ENCODE results near the gene ADORA2A. TPM values are rescaled to one million over a fixed set of nuclear protein-coding genes. Genes with fewer than 3 reads are reported as not detected.

The ADORA2A gene
- total RNA-seq, 1 experiment from 2014 or later, result 3.6 TPM

GRCh38 chr22:24386937-24387471 lies 40.4 kb upstream of the ADORA2A start:
- no peak for ATAC-seq
- ChIA-PET CTCF (no interaction called here), POLR2A (no interaction called here), RAD21 (ENCODE audit: low non-redundant PET in 1 of 2, low total read pairs in 2 of 2, uncharacterized antibody in 2 of 2, unreplicated experiment in 2 of 2) (no interaction called here)
- no peaks in the 10 kb centered on the region for H3K9me3 ChIP-seq (ENCODE audit: control insufficient read depth in 1 of 2, insufficient read depth in 1 of 2, low read depth in 1 of 2, low read length in 2 of 2)
- H3K27me3 ChIP-seq (ENCODE audit: insufficient read depth, low read length), result no peaks in the 10 kb centered on the region
- H3K79me2 ChIP-seq (ENCODE audit: insufficient read depth, low read length), result no peaks in the 10 kb centered on the region
- H3K27ac ChIP-seq (ENCODE audit: low read depth, low read length), result no peak overlapping the region
- no TSS peak for BruUV-seq (replicated peaks)
- H3K4me1 ChIP-seq (ENCODE audit: control insufficient read depth in 1 of 2, insufficient read depth in 2 of 2, low read length in 2 of 2), result no peaks in the 10 kb centered on the region
- no peak overlapping the region for H3K4me3 ChIP-seq (replicated peaks in 1 of 2; ENCODE audit: low read depth in 1 of 2, low read length in 2 of 2)
- intact Hi-C loops (cut with micrococcal nuclease), result no loop called here
- no peaks in the 10 kb centered on the region; a peak in 1 of 4 replicates for H3K36me3 ChIP-seq (ENCODE audit: control insufficient read depth in 1 of 2, insufficient read depth in 2 of 2, low read length in 2 of 2)
- no peak overlapping the region for H2AFZ ChIP-seq (ENCODE audit: low read depth, low read length, poor library complexity, severe bottlenecking)
- H3K4me2 ChIP-seq (ENCODE audit: low read length), result no peak overlapping the region
- no peak for DNase-seq (ENCODE audit: low read depth, low spot score)
- no peak overlapping the region for H3K9ac ChIP-seq (ENCODE audit: low read length)
- no peaks in the 10 kb centered on the region for H3K9me2 ChIP-seq (ENCODE audit: insufficient read depth)
- H4K20me1 ChIP-seq (ENCODE audit: insufficient read depth), result no peaks in the 10 kb centered on the region
- no peak for TF ChIP-seq POLR2A (IDR thresholded peaks at IDR 0.05; ENCODE audit: borderline replicate concordance, extremely low read depth, insufficient read depth, insufficient read length)
- TF ChIP-seq EGR1 (IDR thresholded peaks at IDR 0.05; ENCODE audit: low read depth), result no peak
- no peak for TF ChIP-seq CTCF (IDR thresholded peaks at IDR 0.05 in 2 of 3, conservative IDR thresholded peaks at IDR 0.05 in 1 of 3; ENCODE audit: borderline replicate concordance in 1 of 3, insufficient read depth in 1 of 3, low read depth in 2 of 3, low read length in 2 of 3)
- no peak for TF ChIP-seq CBX3 (IDR thresholded peaks at IDR 0.05; ENCODE audit: low read depth)
- no peak for TF ChIP-seq YY1 (IDR thresholded peaks at IDR 0.05; ENCODE audit: extremely low read depth, insufficient replicate concordance, low read depth, low read length)

- TF ChIP-seq MAX (IDR thresholded peaks at IDR 0.05), result no peak
- TF ChIP-seq ATF3 (IDR thresholded peaks at IDR 0.05), result no peak
- TF ChIP-seq JUND (IDR thresholded peaks at IDR 0.05), result no peak
- TF ChIP-seq EGR1 (IDR thresholded peaks at IDR 0.05; ENCODE audit: low read depth), result no peak
- CTCF ChIA-PET, result no interaction called here
- RAD21 ChIA-PET (ENCODE audit: low non-redundant PET in 1 of 2, low total read pairs in 2 of 2, uncharacterized antibody in 2 of 2, unreplicated experiment in 2 of 2), result no interaction called here
- Histone ChIP-seq H3K36me3 (ENCODE audit: control insufficient read depth in 1 of 2, insufficient read depth in 2 of 2, low read length in 2 of 2) (no peaks in the 10 kb centered on the region; a peak in 1 of 4 replicates), H3K27me3 (ENCODE audit: insufficient read depth, low read length) (no peaks in the 10 kb centered on the region), H3K27ac (ENCODE audit: low read depth, low read length) (no peak overlapping the region), H3K79me2 (ENCODE audit: insufficient read depth, low read length) (no peaks in the 10 kb centered on the region), H4K20me1 (ENCODE audit: insufficient read depth) (no peaks in the 10 kb centered on the region), H3K4me1 (ENCODE audit: control insufficient read depth in 1 of 2, insufficient read depth in 2 of 2, low read length in 2 of 2) (no peaks in the 10 kb centered on the region), H3K9ac (ENCODE audit: low read length) (no peak overlapping the region), H3K4me3 (replicated peaks in 1 of 2; ENCODE audit: low read depth in 1 of 2, low read length in 2 of 2) (no peak overlapping the region), H3K9me2 (ENCODE audit: insufficient read depth) (no peaks in the 10 kb centered on the region), H3K9me3 (ENCODE audit: control insufficient read depth in 1 of 2, insufficient read depth in 1 of 2, low read depth in 1 of 2, low read length in 2 of 2) (no peaks in the 10 kb centered on the region), H3K4me2 (ENCODE audit: low read length) (no peak overlapping the region), H2AFZ (ENCODE audit: low read depth, low read length, poor library complexity, severe bottlenecking) (no peak overlapping the region)
- intact Hi-C loops (cut with micrococcal nuclease), result no loop called here
- no TSS peak for BruUV-seq (replicated peaks)
- POLR2A ChIA-PET, result interaction anchor here (0.7 kb wide), 1 partner anchor 1062 kb away, joined by 4 read pairs; no protein-coding TSS in a partner anchor
- ATAC-seq (no peak), DNase-seq (ENCODE audit: low read depth, low spot score) (no peak)
These were observed 37.7 kb upstream of the ADORA2A start for GRCh38 chr22:24389680-24390079.
